Measurements from ENCODE around the gene FUT3.

DNA sequence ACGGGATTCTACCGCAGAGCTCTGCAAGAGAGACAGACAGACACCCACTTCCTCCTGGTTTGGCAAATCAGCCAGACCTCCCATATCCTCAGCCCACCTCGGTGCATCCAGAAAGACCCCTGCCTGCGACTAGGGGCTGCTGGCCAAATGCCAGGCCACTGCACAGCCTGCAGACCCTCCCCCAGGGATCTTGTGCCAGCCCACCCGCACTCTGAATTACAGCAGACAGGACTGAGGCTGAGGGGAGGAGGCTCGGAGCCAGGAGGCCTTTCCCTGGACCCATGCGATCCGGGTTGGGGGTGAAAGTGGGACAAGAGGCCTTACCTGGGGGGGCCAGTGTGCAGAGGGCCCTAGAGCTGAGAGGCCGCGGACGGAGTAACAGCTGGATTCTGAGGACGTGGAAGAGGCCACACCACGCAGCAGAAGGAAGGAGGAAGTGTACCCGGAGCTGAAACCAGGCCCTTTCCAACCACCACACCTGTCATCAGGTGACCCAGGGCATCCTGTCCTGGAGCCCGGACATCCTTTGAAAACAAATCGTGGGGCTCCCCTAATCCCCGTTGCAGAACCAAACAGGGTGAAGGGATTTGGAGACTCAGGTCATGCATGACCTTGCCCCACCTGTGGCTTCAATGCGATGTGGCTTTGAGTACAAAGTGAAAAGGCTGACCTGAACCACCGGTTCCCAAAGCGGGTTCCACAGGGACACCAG lies 12.7 kb downstream of the FUT3 start:
- TF ChIP-seq EZH2 (IDR thresholded peaks at IDR 0.05; ENCODE audit: insufficient read depth, poor library complexity, severe bottlenecking): no peak
- TF ChIP-seq EZH2phosphoT487 (IDR thresholded peaks at IDR 0.05; ENCODE audit: insufficient read depth, low read depth): no peak

Data from GM23248 (cell line).